HL-60 (cell line): Measurements from ENCODE around the gene DNLZ.

Experiments used
- CTCF ChIP-seq: IDR thresholded peaks from one replicate; pipeline ENCODE4 v1.5.1; 2011; ENCODE audit warnings: low read length, control low read depth, inconsistent platforms; ENCODE audit not compliant: insufficient read depth
- GABPA ChIP-seq: IDR thresholded peaks from 2 replicates; pipeline ENCODE4 v1.6.1; 2012; ENCODE audit warnings: low read depth
- POLR2AphosphoS5 ChIP-seq: IDR thresholded peaks from 2 replicates; pipeline ENCODE4 v1.6.1; 2012; ENCODE audit warnings: low read depth
- REST ChIP-seq: IDR thresholded peaks from 2 replicates; pipeline ENCODE4 v1.6.1; 2012; ENCODE audit warnings: low read depth; ENCODE audit not compliant: insufficient replicate concordance

GRCh38 chr9:136353757-136354488 is 9.6 kb downstream of the DNLZ start:
- TF ChIP-seq CTCF (no peak), POLR2AphosphoS5 (no peak), GABPA (no peak), REST (no peak)
